Measurements from ENCODE around the gene LCN2. TPM values are rescaled to one million over a fixed set of nuclear protein-coding genes. Genes with fewer than 3 reads are reported as not detected.

The LCN2 gene
- total RNA-seq, 1 experiment from 2014 or later: not detected

DNA sequence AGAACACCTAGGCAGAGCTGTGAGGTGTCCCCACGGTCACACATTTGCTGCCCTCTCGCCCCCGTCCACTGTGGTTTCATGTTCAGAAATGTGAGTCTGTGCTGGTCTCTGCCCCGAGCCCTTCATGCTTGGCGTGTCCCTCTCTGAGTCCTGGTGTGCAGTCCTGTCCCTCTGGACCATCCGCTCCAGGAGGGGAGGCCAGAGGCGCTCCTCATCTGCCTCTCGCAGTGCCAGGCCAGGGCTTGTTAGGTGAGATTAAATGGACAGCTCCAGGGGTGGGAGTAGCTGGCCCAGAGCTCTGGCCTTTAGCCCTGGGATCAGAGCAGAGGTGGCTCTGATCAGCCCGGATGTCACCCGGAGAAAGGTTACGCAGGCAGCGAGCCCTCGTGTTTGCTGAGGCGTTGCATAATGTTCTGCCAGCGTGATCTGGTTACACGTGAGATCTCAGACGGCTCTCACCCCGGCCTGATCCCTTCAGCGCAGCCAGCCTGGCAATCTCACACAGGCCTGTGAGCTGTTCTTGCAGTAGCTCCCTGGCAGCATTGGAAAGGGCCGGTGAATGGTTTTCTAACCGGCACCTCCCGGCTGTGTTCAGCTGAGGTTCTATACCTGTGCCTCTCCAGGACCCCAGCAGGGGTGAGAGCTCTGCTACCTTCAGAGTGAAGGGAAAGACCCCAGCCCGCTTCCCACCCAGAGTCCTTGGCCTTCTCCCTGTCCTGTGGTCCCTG lies 46.2 kb upstream of the LCN2 start:
- no peak for DNase-seq (ENCODE audit: low spot score)
- BruUV-seq (replicated peaks): no TSS peak
- intact Hi-C loops (cut with micrococcal nuclease; ENCODE audit: unreplicated experiment): no loop called here
- no peak for TF ChIP-seq EZH2 (IDR thresholded peaks at IDR 0.05; ENCODE audit: borderline replicate concordance, low read depth, low read length, poor library complexity, severe bottlenecking)
- TF ChIP-seq, protein P1, sequence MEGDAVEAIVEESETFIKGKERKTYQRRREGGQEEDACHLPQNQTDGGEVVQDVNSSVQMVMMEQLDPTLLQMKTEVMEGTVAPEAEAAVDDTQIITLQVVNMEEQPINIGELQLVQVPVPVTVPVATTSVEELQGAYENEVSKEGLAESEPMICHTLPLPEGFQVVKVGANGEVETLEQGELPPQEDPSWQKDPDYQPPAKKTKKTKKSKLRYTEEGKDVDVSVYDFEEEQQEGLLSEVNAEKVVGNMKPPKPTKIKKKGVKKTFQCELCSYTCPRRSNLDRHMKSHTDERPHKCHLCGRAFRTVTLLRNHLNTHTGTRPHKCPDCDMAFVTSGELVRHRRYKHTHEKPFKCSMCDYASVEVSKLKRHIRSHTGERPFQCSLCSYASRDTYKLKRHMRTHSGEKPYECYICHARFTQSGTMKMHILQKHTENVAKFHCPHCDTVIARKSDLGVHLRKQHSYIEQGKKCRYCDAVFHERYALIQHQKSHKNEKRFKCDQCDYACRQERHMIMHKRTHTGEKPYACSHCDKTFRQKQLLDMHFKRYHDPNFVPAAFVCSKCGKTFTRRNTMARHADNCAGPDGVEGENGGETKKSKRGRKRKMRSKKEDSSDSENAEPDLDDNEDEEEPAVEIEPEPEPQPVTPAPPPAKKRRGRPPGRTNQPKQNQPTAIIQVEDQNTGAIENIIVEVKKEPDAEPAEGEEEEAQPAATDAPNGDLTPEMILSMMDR (conservative IDR thresholded peaks at IDR 0.05; ENCODE audit: low read depth, low read length): no peak
- Histone ChIP-seq H3K27me3 (replicated peaks; ENCODE audit: insufficient read depth, low read depth, low read length, poor library complexity) (no peaks in the 10 kb centered on the region), H3K27ac (ENCODE audit: low read depth, low read length, poor library complexity, severe bottlenecking) (no peak overlapping the region), H3K9me3 (ENCODE audit: low read depth, low read length, poor library complexity, severe bottlenecking) (no peaks in the 10 kb centered on the region), H3K4me1 (ENCODE audit: insufficient read depth, low read length, poor library complexity, severe bottlenecking) (peaks cover 21% of the 10 kb centered on the region), H3K36me3 (ENCODE audit: insufficient read depth, low read length, poor library complexity, severe bottlenecking) (peaks cover 66% of the 10 kb centered on the region), H3K4me3 (ENCODE audit: low read depth, low read length, poor library complexity, severe bottlenecking) (no peak overlapping the region)
- ChIA-PET POLR2A (ENCODE audit: low non-redundant PET) (no interaction called here), CTCF (interaction anchor here (0.8 kb wide), 1 partner anchor 15 kb away, joined by 3 read pairs; no protein-coding TSS in a partner anchor)

DNA sequence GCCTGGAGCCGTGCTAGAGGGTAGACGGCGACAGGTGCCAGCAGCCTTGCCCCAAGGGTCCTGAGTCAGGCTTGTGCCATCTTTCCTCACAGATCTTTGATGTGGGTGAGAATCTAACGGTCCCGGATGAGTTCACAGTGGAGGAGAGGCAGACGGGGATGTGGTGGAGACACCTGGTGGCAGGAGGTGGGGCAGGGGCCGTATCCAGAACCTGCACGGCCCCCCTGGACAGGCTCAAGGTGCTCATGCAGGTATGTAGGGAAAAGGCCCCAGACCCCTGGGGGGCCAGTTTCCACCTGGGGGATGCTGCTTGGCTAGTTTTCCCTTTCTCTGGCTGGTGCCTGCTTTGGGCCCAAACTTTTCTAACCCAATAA lies 45.7 kb upstream of the LCN2 start:
- Histone ChIP-seq H3K4me1 (ENCODE audit: insufficient read depth, low read length, poor library complexity, severe bottlenecking) (peaks cover 18% of the 10 kb centered on the region), H3K27ac (ENCODE audit: low read depth, low read length, poor library complexity, severe bottlenecking) (no peak overlapping the region), H3K9me3 (ENCODE audit: low read depth, low read length, poor library complexity, severe bottlenecking) (no peaks in the 10 kb centered on the region), H3K4me3 (ENCODE audit: low read depth, low read length, poor library complexity, severe bottlenecking) (no peak overlapping the region), H3K36me3 (ENCODE audit: insufficient read depth, low read length, poor library complexity, severe bottlenecking) (peaks cover 67% of the 10 kb centered on the region), H3K27me3 (replicated peaks; ENCODE audit: insufficient read depth, low read depth, low read length, poor library complexity) (no peaks in the 10 kb centered on the region)
- ChIA-PET POLR2A (ENCODE audit: low non-redundant PET) (no interaction called here), CTCF (interaction anchor here (0.8 kb wide), 1 partner anchor 14 kb away, joined by 3 read pairs; no protein-coding TSS in a partner anchor)
- BruUV-seq (replicated peaks): no TSS peak
- no peak for DNase-seq (ENCODE audit: low spot score)
- intact Hi-C loops (cut with micrococcal nuclease; ENCODE audit: unreplicated experiment): no loop called here
- no peak for TF ChIP-seq EZH2 (IDR thresholded peaks at IDR 0.05; ENCODE audit: borderline replicate concordance, low read depth, low read length, poor library complexity, severe bottlenecking)
- TF ChIP-seq, protein P1 (conservative IDR thresholded peaks at IDR 0.05; ENCODE audit: low read depth, low read length): 0 out of 2 replicates have a peak, but pooled peaks have one; percentile 31

- CTCF ChIA-PET: no interaction called here
- intact Hi-C loops (cut with micrococcal nuclease; ENCODE audit: unreplicated experiment): no loop called here
- Histone ChIP-seq H3K4me1 (ENCODE audit: insufficient read depth, low read length, poor library complexity, severe bottlenecking) (peaks cover 12% of the 10 kb centered on the region), H3K27me3 (replicated peaks; ENCODE audit: insufficient read depth, low read depth, low read length, poor library complexity) (no peaks in the 10 kb centered on the region), H3K36me3 (ENCODE audit: insufficient read depth, low read length, poor library complexity, severe bottlenecking) (peaks cover 67% of the 10 kb centered on the region), H3K27ac (ENCODE audit: low read depth, low read length, poor library complexity, severe bottlenecking) (no peak overlapping the region), H3K4me3 (ENCODE audit: low read depth, low read length, poor library complexity, severe bottlenecking) (no peak overlapping the region), H3K9me3 (ENCODE audit: low read depth, low read length, poor library complexity, severe bottlenecking) (no peaks in the 10 kb centered on the region)
- BruUV-seq (replicated peaks): no TSS peak
- POLR2A ChIA-PET (ENCODE audit: low non-redundant PET): no interaction called here
- no peak for DNase-seq (ENCODE audit: low spot score)
- TF ChIP-seq, protein P1 (conservative IDR thresholded peaks at IDR 0.05; ENCODE audit: low read depth, low read length): no peak
- no peak for TF ChIP-seq EZH2 (IDR thresholded peaks at IDR 0.05; ENCODE audit: borderline replicate concordance, low read depth, low read length, poor library complexity, severe bottlenecking)
These were observed 45.1 kb upstream of the LCN2 start for GRCh38 chr9:128104171-128104618.
